HG03097 (cell line): ENCODE results near the gene TMEM147.

Source experiments
- ATAC-seq: cut with Tn5 transposase; IDR thresholded peaks from one replicate; pipeline ENCODE4 v1.9.1; 2021; ENCODE audit not compliant: unreplicated experiment, low FRiP score

The TMEM147 gene

GRCh38 chr19:35544110-35544802 lies 1.2 kb upstream of the TMEM147 start:
- no peak for ATAC-seq

GRCh38 chr19:35545855-35546381 lies 492 bp downstream of the TMEM147 start:
- ATAC-seq, result peak; percentile 21

GRCh38 chr19:35546532-35546931 lies 1.1 kb downstream of the TMEM147 start:
- no peak for ATAC-seq

GRCh38 chr19:35549174-35549788 lies 3.9 kb downstream of the TMEM147 start:
- ATAC-seq, result no peak

- no peak for ATAC-seq
Observed at GRCh38 chr19:35549879-35550523, 4.6 kb downstream of the TMEM147 start.

- ATAC-seq, result no peak
Observed at GRCh38 chr19:35551091-35551810, 5.8 kb downstream of the TMEM147 start.

GRCh38 chr19:35552534-35553384 lies 7.3 kb downstream of the TMEM147 start:
- no peak for ATAC-seq

GRCh38 chr19:35553385-35554000 lies 8.1 kb downstream of the TMEM147 start:
- ATAC-seq, result no peak

- ATAC-seq, result no peak
Observed at GRCh38 chr19:35554076-35554475, 8.7 kb downstream of the TMEM147 start.

- ATAC-seq, result no peak
Observed at GRCh38 chr19:35555301-35556005, 10.0 kb downstream of the TMEM147 start.

- no peak for ATAC-seq
Observed at GRCh38 chr19:35556025-35556590, 10.7 kb downstream of the TMEM147 start.

- ATAC-seq, result no peak
Observed at GRCh38 chr19:35556846-35557538, 11.6 kb downstream of the TMEM147 start.

- no peak for ATAC-seq
Observed at GRCh38 chr19:35557539-35558399, 12.3 kb downstream of the TMEM147 start.

- no peak for ATAC-seq
Observed at GRCh38 chr19:35558400-35559280, 13.2 kb downstream of the TMEM147 start.

GRCh38 chr19:35559281-35559659 lies 13.8 kb downstream of the TMEM147 start:
- no peak for ATAC-seq

GRCh38 chr19:35559781-35560180 lies 14.4 kb downstream of the TMEM147 start:
- ATAC-seq, result no peak
